HEK293T (cell line): ENCODE results near the gene NPIPA8.
"Not testable (repeated sequence)": the region's sequence is repeated elsewhere in the genome, so short reads cannot be mapped to it uniquely, and the experiment has no call there.

ENCODE experiments used
- ARNT ChIP-seq: fragments of 450-650 bp; IDR thresholded peaks from 2 replicates; pipeline ENCODE4 v1.6.1; 2017; ENCODE audit warnings: mild to moderate bottlenecking
- BHLHE40 ChIP-seq: fragments of 450-650 bp; IDR thresholded peaks from 2 replicates; pipeline ENCODE4 v1.6.1; 2016; ENCODE audit warnings: mild to moderate bottlenecking, moderate library complexity, borderline replicate concordance
- ELF4 ChIP-seq: fragments of 450-650 bp; IDR thresholded peaks from 2 replicates; pipeline ENCODE4 v1.6.1; 2017; ENCODE audit warnings: antibody characterized with exemption
- FOXA1 ChIP-seq: fragments of 450-650 bp; IDR thresholded peaks from 2 replicates; pipeline ENCODE4 v1.6.1; 2016; ENCODE audit warnings: mild to moderate bottlenecking
- FOXK2 ChIP-seq: fragments of 450-650 bp; IDR thresholded peaks from 2 replicates; pipeline ENCODE4 v1.6.1; 2016; ENCODE audit warnings: mild to moderate bottlenecking
- FOXM1 ChIP-seq: fragments of 450-650 bp; IDR thresholded peaks from 2 replicates; pipeline ENCODE4 v1.6.1; 2017; ENCODE audit warnings: mild to moderate bottlenecking, borderline replicate concordance
- HDGF ChIP-seq: fragments of 450-650 bp; IDR thresholded peaks from 2 replicates; pipeline ENCODE4 v1.6.1; 2017; ENCODE audit warnings: antibody characterized with exemption, borderline replicate concordance
- L3MBTL2 ChIP-seq: fragments of 450-650 bp; conservative IDR thresholded peaks from 2 replicates; pipeline ENCODE4 v1.6.1; 2016; ENCODE audit warnings: mild to moderate bottlenecking
- LEF1 ChIP-seq: fragments of 450-650 bp; IDR thresholded peaks from 2 replicates; pipeline ENCODE4 v1.6.1; 2017; ENCODE audit warnings: mild to moderate bottlenecking, borderline replicate concordance
- NFRKB ChIP-seq: fragments of 450-650 bp; IDR thresholded peaks from 2 replicates; pipeline ENCODE4 v1.6.1; 2016; ENCODE audit warnings: mild to moderate bottlenecking, moderate library complexity
- SP1 ChIP-seq: fragments of 450-650 bp; IDR thresholded peaks from 2 replicates; pipeline ENCODE4 v1.6.1; 2017
- SUZ12 ChIP-seq: fragments of 450-650 bp; IDR thresholded peaks from 2 replicates; pipeline ENCODE4 v1.6.1; 2016; ENCODE audit warnings: mild to moderate bottlenecking
- TARDBP ChIP-seq: fragments of 450-650 bp; IDR thresholded peaks from 2 replicates; pipeline ENCODE4 v1.6.1; 2016
- ZNF384 ChIP-seq: fragments of 450-650 bp; IDR thresholded peaks from 2 replicates; pipeline ENCODE4 v1.6.1; 2016

GRCh38 chr16:18276756-18277155, 59.8 kb downstream of the NPIPA8 start:
- not testable (repeated sequence) for TF ChIP-seq HDGF, ELF4, SP1, NFRKB, BHLHE40, ARNT, FOXA1, TARDBP, LEF1, L3MBTL2, FOXM1, FOXK2, SUZ12, ZNF384
